HG02970 (cell line): ENCODE measurements around the gene DMRTA1.
"Not testable (repeated sequence)": the region's sequence is repeated elsewhere in the genome, so short reads cannot be mapped to it uniquely, and the experiment has no call there.

ENCODE experiments used
- ATAC-seq: cut with Tn5 transposase; IDR thresholded peaks from one replicate; pipeline ENCODE4 v1.9.1; 2021; ENCODE audit warnings: mild to moderate bottlenecking, moderate library complexity, moderate number of reproducible peaks; ENCODE audit not compliant: unreplicated experiment, low FRiP score

DMRTA1 gene

DNA sequence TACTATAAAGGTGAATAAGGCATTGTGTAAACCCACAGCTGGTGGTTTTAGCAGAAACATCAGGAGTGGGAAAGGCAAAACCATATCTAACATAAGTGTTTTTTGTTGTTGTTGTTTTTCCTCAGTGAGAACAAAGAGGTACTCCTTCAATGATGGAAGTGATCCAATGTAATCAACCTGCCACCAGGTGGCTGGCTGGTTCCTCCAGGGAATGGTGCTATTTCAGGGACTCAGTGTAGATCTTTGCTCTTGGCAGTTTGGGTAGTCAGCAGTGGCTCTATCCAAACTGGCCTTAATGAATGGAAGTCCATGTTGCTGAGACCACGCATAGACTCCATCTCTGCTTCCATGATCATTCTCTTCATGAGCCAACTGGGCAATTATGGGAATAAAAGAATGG lies 10.8 kb downstream of the DMRTA1 start:
- no peak for ATAC-seq

DNA sequence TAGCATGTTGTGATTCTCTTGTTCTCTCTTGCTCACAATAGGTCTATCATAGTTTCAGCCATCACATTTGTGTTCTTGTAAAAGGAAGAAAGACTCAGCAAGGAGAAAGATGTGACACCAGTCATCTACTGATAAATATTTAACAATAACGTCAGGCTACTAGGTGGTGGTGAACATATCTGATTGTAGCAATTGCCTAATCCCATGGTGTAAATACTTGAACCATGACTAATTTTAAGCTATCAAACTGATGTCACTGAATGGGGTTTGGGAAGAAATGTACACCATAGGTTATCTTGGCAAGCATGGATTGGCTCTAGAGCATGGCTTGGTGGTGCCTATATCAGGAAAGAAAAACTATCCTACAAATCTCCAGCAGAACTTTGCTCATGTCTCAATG lies 16.6 kb downstream of the DMRTA1 start:
- ATAC-seq: no peak

DNA sequence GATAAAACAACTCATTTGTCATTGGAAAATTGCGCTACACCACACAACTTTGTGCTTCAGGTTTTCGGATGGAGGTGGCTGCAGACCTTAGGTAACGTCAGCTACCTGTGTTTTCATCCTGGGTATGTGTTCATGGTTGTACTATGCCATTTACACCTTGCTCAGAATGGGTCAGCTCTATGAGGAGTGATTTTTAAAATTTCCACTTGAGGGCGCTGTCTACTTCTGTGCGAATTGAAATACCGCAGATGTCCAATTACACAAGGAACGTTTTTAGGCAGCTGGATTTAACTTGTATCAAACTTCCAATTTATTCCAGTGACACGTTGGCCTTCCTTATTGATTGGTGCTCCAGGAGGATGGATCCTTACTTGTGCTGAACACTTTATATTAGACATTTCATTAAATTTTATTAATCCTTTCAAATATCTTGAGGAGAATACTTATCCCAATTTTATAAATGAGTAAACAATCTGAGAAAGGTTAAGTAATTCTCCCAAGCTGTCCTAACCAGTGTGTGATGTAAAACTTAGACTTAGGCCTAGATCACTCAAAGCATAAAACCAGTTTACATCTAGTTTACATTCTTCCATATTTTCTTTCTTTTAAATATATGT lies 23.4 kb downstream of the DMRTA1 start:
- ATAC-seq: no peak

DNA sequence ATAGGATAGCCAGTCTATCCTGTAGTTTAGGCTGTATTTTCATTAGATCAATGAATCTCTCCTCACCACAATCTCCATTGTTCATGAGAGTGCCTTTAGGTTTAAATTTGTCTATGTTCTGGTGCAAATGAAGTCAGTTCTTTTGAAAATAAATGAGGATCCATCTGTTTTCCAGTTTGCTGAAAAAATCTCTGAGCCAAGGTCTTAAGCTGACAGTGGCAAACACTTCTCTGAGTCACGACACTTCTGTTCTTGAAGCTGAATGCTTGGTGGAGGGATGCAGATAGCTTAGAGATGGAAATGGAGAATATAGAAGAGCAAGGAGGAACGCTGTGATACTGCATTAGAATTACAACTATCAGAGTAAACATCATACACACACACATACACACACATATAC lies 34.9 kb downstream of the DMRTA1 start:
- ATAC-seq: no peak

DNA sequence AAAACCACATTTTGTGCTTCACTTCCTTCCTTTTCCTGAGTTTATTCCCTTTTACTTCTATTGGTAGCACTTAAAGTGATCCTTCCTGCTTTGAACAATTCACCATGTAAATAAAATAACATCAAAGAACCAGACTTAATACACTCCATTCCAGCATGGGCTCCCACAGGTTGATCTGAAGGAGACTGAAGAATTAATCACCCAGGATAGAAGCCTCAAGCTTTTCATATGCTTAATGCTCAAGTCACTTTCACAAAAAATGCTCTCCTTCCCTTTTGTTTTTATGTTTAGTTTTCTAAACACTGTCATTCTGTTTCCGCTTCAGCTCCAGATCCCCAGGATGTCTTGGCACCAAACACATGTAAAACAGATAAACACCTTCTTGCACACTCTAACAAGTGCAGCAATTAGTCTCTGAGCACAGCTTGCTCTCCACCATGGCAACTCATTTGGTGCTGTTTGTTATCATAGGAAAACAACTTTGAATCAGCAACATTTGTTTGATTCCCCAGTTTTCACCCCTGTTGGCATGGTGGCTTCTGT lies 37.0 kb downstream of the DMRTA1 start:
- ATAC-seq: no peak

DNA sequence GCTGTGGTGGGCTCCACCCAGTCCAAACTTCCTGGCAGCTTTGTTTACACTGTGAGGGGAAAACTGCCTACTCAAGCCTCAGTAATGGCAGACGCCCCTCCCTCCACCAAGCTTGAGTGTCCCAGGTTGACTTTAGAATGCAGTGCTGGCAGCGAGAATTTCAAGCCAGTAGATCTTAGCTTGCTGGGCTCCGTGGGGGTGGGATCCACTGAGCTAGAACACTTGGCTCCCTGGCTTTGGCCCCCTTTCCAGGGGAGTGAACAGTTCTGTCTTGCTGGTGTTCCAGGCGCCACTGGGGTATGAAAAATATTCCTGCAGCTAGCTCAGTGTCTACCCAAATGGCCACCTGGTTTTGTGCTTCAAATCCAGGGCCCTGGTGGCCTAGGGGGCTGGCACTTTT lies 49.6 kb downstream of the DMRTA1 start:
- not testable (repeated sequence) for ATAC-seq
